ENCODE data around the gene CETN2.
"Not testable (repeated sequence)": the region's sequence is repeated elsewhere in the genome, so short reads cannot be mapped to it uniquely, and the experiment has no call there.

The CETN2 gene

GRCh38 chrX:152831391-152831790 lies 834 bp upstream of the CETN2 start:
- DNase-seq (ENCODE audit: low spot score), result no peak

GRCh38 chrX:152824841-152825374 lies 5.6 kb downstream of the CETN2 start:
- peak; percentile 37 for DNase-seq (ENCODE audit: low spot score)

GRCh38 chrX:152823657-152824056 lies 6.9 kb downstream of the CETN2 start:
- DNase-seq (ENCODE audit: low spot score), result no peak

- no peak for DNase-seq (ENCODE audit: low spot score)
Measured at GRCh38 chrX:152822383-152823086, 8.0 kb downstream of the CETN2 start.

GRCh38 chrX:152821145-152821765 lies 9.3 kb downstream of the CETN2 start:
- DNase-seq (ENCODE audit: low spot score), result peak; percentile 47

GRCh38 chrX:152819732-152820131 lies 10.8 kb downstream of the CETN2 start:
- DNase-seq (ENCODE audit: low spot score), result peak; percentile 21

- no peak for DNase-seq (ENCODE audit: low spot score)
Measured at GRCh38 chrX:152819266-152819665, 11.3 kb downstream of the CETN2 start.

- DNase-seq (ENCODE audit: low spot score), result no peak
Measured at GRCh38 chrX:152818356-152818755, 12.2 kb downstream of the CETN2 start.

GRCh38 chrX:152817078-152817764 lies 13.3 kb downstream of the CETN2 start:
- peak; percentile 35 for DNase-seq (ENCODE audit: low spot score)

GRCh38 chrX:152814048-152814447 lies 16.5 kb downstream of the CETN2 start:
- DNase-seq (ENCODE audit: low spot score), result no peak

- DNase-seq (ENCODE audit: low spot score), result no peak
Measured at GRCh38 chrX:152813206-152813605, 17.4 kb downstream of the CETN2 start.

- DNase-seq (ENCODE audit: low spot score), result no peak
Measured at GRCh38 chrX:152810403-152810802, 20.2 kb downstream of the CETN2 start.

GRCh38 chrX:152806035-152806434 lies 24.5 kb downstream of the CETN2 start:
- DNase-seq (ENCODE audit: low spot score), result no peak

GRCh38 chrX:152798945-152799344 lies 31.6 kb downstream of the CETN2 start:
- DNase-seq (ENCODE audit: low spot score), result no peak

GRCh38 chrX:152787062-152787461 lies 43.5 kb downstream of the CETN2 start:
- not testable (repeated sequence) for DNase-seq (ENCODE audit: low spot score)

Data from kidney tubule cell (primary cell).